GM23248 (cell line): Measurements from ENCODE around the gene RNF175. TPM values are rescaled to one million over a fixed set of nuclear protein-coding genes. Genes with fewer than 3 reads are reported as not detected.
A peak's percentile ranks its signal among the peaks of the same experiment; 100 is the strongest.

Source experiments
- DNase-seq: peaks from one replicate; pipeline ENCODE4 v3.0.0-alpha.2; 2015
- H2AFZ ChIP-seq: fragments of 200-600 bp; sonication (generic); 2 replicates; pipeline ENCODE4 v1.6.1; 2016; ENCODE audit warnings: antibody characterized with exemption
- H3F3A ChIP-seq: fragments of 200-600 bp; sonication (generic); 2 replicates; pipeline ENCODE4 v1.6.1; 2016; ENCODE audit warnings: mild to moderate bottlenecking, antibody characterized with exemption, mixed run types; ENCODE audit not compliant: insufficient read depth
- H3K27ac ChIP-seq: fragments of 200-600 bp; sonication (generic); 2 replicates; pipeline ENCODE4 v1.5.1; 2016; ENCODE audit warnings: mild to moderate bottlenecking
- H3K27me3 ChIP-seq: fragments of 200-600 bp; sonication (generic); replicated peaks from 2 replicates; pipeline ENCODE4 v1.6.1; 2016; ENCODE audit warnings: mild to moderate bottlenecking; ENCODE audit not compliant: insufficient read depth
- H3K36me3 ChIP-seq: fragments of 200-600 bp; sonication (generic); 2 replicates; pipeline ENCODE4 v1.6.1; 2016; ENCODE audit warnings: low read depth, mild to moderate bottlenecking
- H3K4me1 ChIP-seq: fragments of 200-600 bp; sonication (generic); 2 replicates; pipeline ENCODE4 v1.6.1; 2016; ENCODE audit warnings: mild to moderate bottlenecking; ENCODE audit not compliant: insufficient read depth
- H3K4me2 ChIP-seq: fragments of 200-600 bp; sonication (generic); one replicate; pipeline ENCODE4 v1.6.1; 2016; ENCODE audit warnings: mild to moderate bottlenecking; ENCODE audit not compliant: unreplicated experiment
- H3K4me3 ChIP-seq: fragments of 200-600 bp; sonication (generic); 2 replicates; pipeline ENCODE4 v1.5.1; 2016; ENCODE audit warnings: mild to moderate bottlenecking
- H3K79me2 ChIP-seq: fragments of 200-600 bp; sonication (generic); 2 replicates; pipeline ENCODE4 v1.6.1; 2016; ENCODE audit warnings: mild to moderate bottlenecking; ENCODE audit not compliant: insufficient read depth
- H3K9ac ChIP-seq: fragments of 200-600 bp; sonication (generic); 2 replicates; pipeline ENCODE4 v1.6.1; 2016; ENCODE audit warnings: mild to moderate bottlenecking
- H3K9me2 ChIP-seq: fragments of 200-600 bp; sonication (generic); 2 replicates; pipeline ENCODE4 v1.6.1; 2016; ENCODE audit warnings: mixed run types, mild to moderate bottlenecking, moderate library complexity; ENCODE audit not compliant: insufficient read depth
- H3K9me3 ChIP-seq: fragments of 200-600 bp; sonication (generic); one replicate; pipeline ENCODE4 v1.6.1; 2017; ENCODE audit warnings: low read depth
- H4K20me1 ChIP-seq: fragments of 200-600 bp; sonication (generic); 2 replicates; pipeline ENCODE4 v1.6.0; 2016; ENCODE audit not compliant: insufficient read depth
- EZH2 ChIP-seq: fragments of 200-600 bp; sonication (generic); IDR thresholded peaks from 2 replicates; pipeline ENCODE4 v1.6.1; 2018; ENCODE audit warnings: antibody characterized with exemption, mild to moderate bottlenecking; ENCODE audit not compliant: insufficient read depth, poor library complexity, severe bottlenecking
- EZH2phosphoT487 ChIP-seq: fragments of 200-600 bp; sonication (generic); IDR thresholded peaks from 2 replicates; pipeline ENCODE4 v1.6.1; 2018; ENCODE audit warnings: antibody characterized with exemption, moderate library complexity, mild to moderate bottlenecking, low read depth; ENCODE audit not compliant: insufficient read depth
- WGBS, 2 experiments: methylation state at CpG; one replicate each; pipeline ENCODE4 v1.1.6; 2015 to 2017; ENCODE audit warnings: low lambda C conversion rate in 2 of 2, low coverage in 1 of 2; ENCODE audit errors: missing lambda C conversion rate in 2 of 2; 5-methylcytosine and 5-hydroxymethylcytosine counted together
- in situ Hi-C: fragments of 300-500 bp; cut with MboI; formaldehyde crosslinking; loops from 2 replicates; pipeline ENCODE4 v1.15.0; 2020
- polyA plus RNA-seq: library from polyadenylated mRNA; unstranded; fragments of >200 nt; fragmentation: Nextera tagmentation; extraction: Ambion mirVana; gene quantifications from 2 replicates; pipeline ENCODE4 v1.2.1, GENCODE V29; 2016
- total RNA-seq: library from RNA; depleted of rRNA; stranded (reverse); fragments of >200 nt; shearing (Covaris generic); gene quantifications from 2 replicates; pipeline ENCODE4 v1.2.3, GENCODE V29; 2014

Gene RNF175
- total and polyA plus RNA-seq, 2 experiments from 2014 or later: not detected

GRCh38 chr4:153790500-153790865, 30.7 kb upstream of the RNF175 start:
- H3K9me2 ChIP-seq: no peaks in the 10 kb centered on the region
- no peaks in the 10 kb centered on the region for H3F3A ChIP-seq
- H2AFZ ChIP-seq: peak overlapping the region; percentile 73; the same call in 1 of the 2 replicates
- TF ChIP-seq EZH2: no peak
- TF ChIP-seq EZH2phosphoT487: 0 out of 2 replicates have a peak, but pooled peaks have one; percentile 20
- no peak overlapping the region for H3K27ac ChIP-seq
- H3K9me3 ChIP-seq: no peaks in the 10 kb centered on the region
- peaks cover 62% of the 10 kb centered on the region for H3K27me3 ChIP-seq
- no peak overlapping the region for H3K9ac ChIP-seq
- no peaks in the 10 kb centered on the region for H3K36me3 ChIP-seq
- H3K4me1 ChIP-seq: 0 out of 2 replicates have a peak, but pooled peaks cover 4% of the 10 kb centered on the region
- no peak for DNase-seq
- H3K4me3 ChIP-seq: peak overlapping the region; percentile 54; the same call in 1 of the 2 replicates
- H3K4me2 ChIP-seq: peak overlapping the region; percentile 77
- H4K20me1 ChIP-seq: no peaks in the 10 kb centered on the region
- in situ Hi-C loops: loop anchor here (10.0 kb wide), 1 partner anchor 524 kb away; no protein-coding TSS in a partner anchor
- WGBS, 2 experiments: 42 to 51% methylated on average over 10 of the region's 10 CpGs
- no peaks in the 10 kb centered on the region for H3K79me2 ChIP-seq

GRCh38 chr4:153789741-153790499, 30.1 kb upstream of the RNF175 start:
- no peak for TF ChIP-seq EZH2phosphoT487
- TF ChIP-seq EZH2: no peak
- no peaks in the 10 kb centered on the region for H3K9me3 ChIP-seq
- in situ Hi-C loops: loop anchor here (10.0 kb wide), 1 partner anchor 525 kb away; no protein-coding TSS in a partner anchor
- no peak overlapping the region for H3K4me3 ChIP-seq
- H3K4me2 ChIP-seq: no peak overlapping the region
- no peaks in the 10 kb centered on the region for H3K9me2 ChIP-seq
- H3K36me3 ChIP-seq: no peaks in the 10 kb centered on the region
- H3F3A ChIP-seq: no peaks in the 10 kb centered on the region
- H3K9ac ChIP-seq: no peak overlapping the region
- no peak overlapping the region for H3K27ac ChIP-seq
- peak; percentile 60 for DNase-seq
- H3K79me2 ChIP-seq: no peaks in the 10 kb centered on the region
- no peaks in the 10 kb centered on the region for H4K20me1 ChIP-seq
- H2AFZ ChIP-seq: no peak overlapping the region
- 0 out of 2 replicates have a peak, but pooled peaks cover 4% of the 10 kb centered on the region for H3K4me1 ChIP-seq
- 31 to 32% methylated on average over 27 to 28 of the region's 28 CpGs for whole genome bisulfite sequencing, 2 experiments
- peaks cover 63% of the 10 kb centered on the region for H3K27me3 ChIP-seq

GRCh38 chr4:153788413-153789276, 28.8 kb upstream of the RNF175 start, which contains the start of gene SFRP2:
Gene SFRP2, minus strand, starts transcription at chr4:153789083. Its CDS starts 248 bp downstream, at chr4:153788835.
- H4K20me1 ChIP-seq: no peaks in the 10 kb centered on the region
- no peaks in the 10 kb centered on the region for H3K9me2 ChIP-seq
- in situ Hi-C loops: no loop called here
- H3K4me2 ChIP-seq: peak within 1 kb of the TSS; percentile 62
- no peaks in the 10 kb centered on the region for H3K36me3 ChIP-seq
- H2AFZ ChIP-seq: peak within 1 kb of the TSS; percentile 39; the same call in 1 of the 2 replicates
- 2% methylated on average over 53 to 66 of the region's 72 CpGs for WGBS, 2 experiments
- peaks cover 63% of the 10 kb centered on the region for H3K27me3 ChIP-seq
- H3K9me3 ChIP-seq: no peaks in the 10 kb centered on the region
- H3K9ac ChIP-seq: no peak within 1 kb of the TSS
- no peaks in the 10 kb centered on the region for H3K79me2 ChIP-seq
- no peak within 1 kb of the TSS for H3K27ac ChIP-seq
- peak; percentile 52 for DNase-seq
- peak within 1 kb of the TSS; percentile 35 for H3K4me3 ChIP-seq
- H3K4me1 ChIP-seq: 0 out of 2 replicates have a peak, but pooled peaks cover 4% of the 10 kb centered on the region
- TF ChIP-seq EZH2: peak; percentile 94
- TF ChIP-seq EZH2phosphoT487: no peak; the same call in 1 of the 2 replicates
- no peaks in the 10 kb centered on the region for H3F3A ChIP-seq

GRCh38 chr4:153788051-153788412, 28.2 kb upstream of the RNF175 start:
- Histone ChIP-seq H3K27me3 (peaks cover 63% of the 10 kb centered on the region), H3K4me2 (no peak overlapping the region), H3K9me2 (no peaks in the 10 kb centered on the region), H4K20me1 (no peaks in the 10 kb centered on the region), H2AFZ (no peak overlapping the region), H3K27ac (no peak overlapping the region), H3K9me3 (no peaks in the 10 kb centered on the region), H3K4me3 (no peak overlapping the region), H3K36me3 (no peaks in the 10 kb centered on the region), H3K9ac (no peak overlapping the region), H3F3A (0 out of 2 replicates have a peak, but pooled peaks cover 2% of the 10 kb centered on the region), H3K4me1 (0 out of 2 replicates have a peak, but pooled peaks cover 4% of the 10 kb centered on the region), H3K79me2 (no peaks in the 10 kb centered on the region)
- WGBS, 2 experiments: 2 to 4% methylated on average over 15 of the region's 15 CpGs
- in situ Hi-C loops: no loop called here
- TF ChIP-seq EZH2 (no peak), EZH2phosphoT487 (no peak)
- no peak for DNase-seq
